ACHN (cell line): ENCODE results near the gene IGLL5.
A peak's percentile ranks its signal among the peaks of the same experiment; 100 is the strongest.

Experiments
- DNase-seq: peaks from one replicate; pipeline ENCODE4 v3.0.0-alpha.2; 2015
- in situ Hi-C: cut with HindIII; loops from 2 replicates; pipeline ENCODE4 v1.10.0; 2017; ENCODE audit warnings: low sequenced_read_pairs, low pct_ligation_motif_present, low pct_unique_long_range_greater_than_20kb

IGLL5 gene

DNA sequence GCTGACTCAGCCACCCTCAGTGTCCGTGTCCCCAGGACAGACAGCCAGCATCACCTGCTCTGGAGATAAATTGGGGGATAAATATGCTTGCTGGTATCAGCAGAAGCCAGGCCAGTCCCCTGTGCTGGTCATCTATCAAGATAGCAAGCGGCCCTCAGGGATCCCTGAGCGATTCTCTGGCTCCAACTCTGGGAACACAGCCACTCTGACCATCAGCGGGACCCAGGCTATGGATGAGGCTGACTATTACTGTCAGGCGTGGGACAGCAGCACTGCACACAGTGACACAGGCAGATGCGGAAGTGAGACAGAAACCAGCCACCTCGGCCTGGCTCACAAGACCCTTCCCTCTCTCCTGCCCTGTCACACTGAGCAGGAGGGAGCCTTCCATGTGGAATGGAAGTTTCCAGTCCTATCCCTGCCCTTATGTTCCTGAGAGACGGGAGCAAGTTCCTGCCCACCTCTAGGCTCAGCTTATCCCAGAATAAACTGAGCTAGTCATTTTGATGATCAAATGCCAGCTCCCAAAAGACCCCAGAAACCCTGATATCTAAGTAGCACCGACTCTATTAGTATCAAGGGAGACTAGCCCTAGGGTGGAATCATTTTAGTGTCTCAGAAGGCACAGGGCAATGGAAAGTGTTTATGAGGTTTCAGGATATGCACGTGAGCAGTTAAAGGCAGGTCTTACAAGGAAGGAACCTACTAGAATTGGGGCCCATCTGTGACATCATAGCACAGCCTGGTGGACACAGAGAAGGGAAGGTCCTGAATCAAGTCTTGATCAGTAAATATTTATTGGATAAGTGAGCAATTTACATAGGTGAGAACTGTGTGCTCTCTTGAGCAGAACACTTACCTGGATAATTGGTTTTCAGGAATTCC, 6.3 kb upstream of the IGLL5 start:
- no peak for DNase-seq
- in situ Hi-C loops: no loop called here

DNA sequence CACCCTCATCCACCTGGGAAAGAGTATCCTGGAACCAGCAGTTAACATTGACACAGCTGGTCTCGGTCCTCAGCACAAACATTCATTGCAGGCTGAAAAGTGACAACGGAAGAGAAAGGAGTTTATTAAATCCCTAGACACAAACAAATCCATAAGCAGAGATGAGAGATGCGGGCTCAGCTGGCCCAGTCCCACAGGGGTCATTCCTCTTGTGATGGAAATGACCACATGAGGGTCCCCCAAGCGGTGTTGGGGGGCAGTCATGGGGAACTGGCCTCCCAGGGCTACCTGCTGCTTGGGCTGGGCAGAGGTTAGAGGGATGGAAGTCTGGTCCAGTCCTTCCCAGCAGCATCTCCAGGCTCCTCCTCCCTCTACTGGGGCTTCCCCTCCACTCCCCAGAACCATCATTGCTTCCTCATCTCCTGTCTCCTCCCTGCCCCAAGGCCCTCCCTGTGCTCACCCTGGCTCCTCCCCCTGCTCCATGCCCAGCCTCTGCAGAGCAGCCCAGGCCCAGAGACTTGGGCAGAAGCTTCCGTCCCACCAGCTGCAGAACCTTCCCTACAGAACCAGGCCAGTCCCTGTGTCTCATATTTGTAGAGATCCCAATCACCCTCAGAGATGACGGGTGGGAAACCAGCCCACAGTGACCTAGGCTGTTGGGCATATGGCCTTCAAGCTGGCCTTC, 5.4 kb upstream of the IGLL5 start:
- DNase-seq: no peak
- in situ Hi-C loops: no loop called here

DNA sequence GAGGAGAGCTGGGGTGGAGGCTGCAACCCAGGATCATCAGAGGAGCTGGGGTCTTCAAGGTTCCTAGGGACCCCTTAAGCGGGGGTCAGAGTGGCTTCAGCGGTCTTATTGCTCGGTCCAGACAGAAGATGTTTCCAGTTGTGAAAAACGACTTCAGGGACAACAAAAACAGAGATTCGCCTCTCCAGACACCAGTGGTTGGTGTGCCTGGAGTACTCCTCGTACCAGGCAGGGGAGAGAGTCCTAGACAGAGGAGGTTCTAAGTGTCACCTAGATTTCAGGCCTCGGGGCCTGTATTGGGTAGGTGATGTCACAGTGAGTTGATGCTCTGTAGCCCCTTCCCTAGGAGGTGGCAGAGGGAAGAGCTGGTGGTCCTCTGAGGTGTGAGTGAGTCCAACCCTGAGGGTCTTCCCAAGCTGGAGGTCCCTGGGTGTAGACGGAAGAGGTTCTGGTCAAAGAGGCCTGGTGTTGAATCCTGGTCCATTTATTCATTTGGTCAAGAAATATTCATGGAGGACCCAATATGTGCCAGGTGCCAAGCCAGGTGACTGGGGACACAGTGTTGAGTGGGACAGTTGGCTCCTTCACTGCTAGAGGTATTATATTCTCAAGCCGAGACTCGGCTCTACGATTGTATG, 4.4 kb upstream of the IGLL5 start:
- in situ Hi-C loops: no loop called here
- no peak for DNase-seq

DNA sequence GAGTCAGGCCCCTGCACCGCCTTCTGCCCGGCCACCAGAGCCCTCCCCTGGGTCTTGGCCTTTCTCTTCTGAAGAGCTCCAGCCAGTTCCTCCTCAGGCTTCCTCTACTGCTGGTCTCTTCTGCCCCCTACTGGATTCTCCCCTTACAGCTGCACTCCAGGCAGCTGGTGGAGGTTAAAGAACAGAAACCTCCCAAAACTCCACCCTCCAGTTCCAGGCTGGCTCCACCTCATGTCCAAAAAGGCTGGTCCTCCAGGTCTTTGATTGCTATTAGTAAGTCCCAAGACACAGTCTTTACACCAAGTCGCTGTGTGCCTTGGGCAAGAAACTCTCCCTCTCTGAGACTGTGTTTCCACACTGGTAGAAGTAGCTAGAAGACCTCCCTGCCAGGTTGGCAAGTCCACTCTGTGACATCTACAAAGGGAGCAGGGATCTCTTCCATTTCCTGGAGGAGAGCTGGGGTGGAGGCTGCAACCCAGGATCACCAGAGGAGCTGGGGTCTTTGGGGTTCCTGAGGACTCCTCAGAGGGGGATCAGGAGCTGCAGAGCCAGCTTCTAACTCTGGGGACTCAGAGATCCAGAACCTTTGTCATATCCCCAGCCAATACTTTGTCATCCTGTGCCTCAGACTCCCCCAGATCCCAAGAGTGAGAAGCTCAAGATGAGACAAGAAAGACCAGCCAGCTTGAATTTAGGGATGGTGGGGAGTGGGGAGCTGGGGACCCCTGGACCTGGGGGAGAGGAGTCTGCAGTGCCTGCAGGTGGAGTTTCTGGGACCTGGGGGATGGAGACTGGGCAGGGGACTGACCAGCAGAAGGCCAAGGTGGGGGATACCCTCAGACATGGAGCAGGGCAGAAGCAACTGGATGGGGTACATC, 3.4 kb upstream of the IGLL5 start:
- peak; percentile 70 for DNase-seq
- in situ Hi-C loops: no loop called here

DNA sequence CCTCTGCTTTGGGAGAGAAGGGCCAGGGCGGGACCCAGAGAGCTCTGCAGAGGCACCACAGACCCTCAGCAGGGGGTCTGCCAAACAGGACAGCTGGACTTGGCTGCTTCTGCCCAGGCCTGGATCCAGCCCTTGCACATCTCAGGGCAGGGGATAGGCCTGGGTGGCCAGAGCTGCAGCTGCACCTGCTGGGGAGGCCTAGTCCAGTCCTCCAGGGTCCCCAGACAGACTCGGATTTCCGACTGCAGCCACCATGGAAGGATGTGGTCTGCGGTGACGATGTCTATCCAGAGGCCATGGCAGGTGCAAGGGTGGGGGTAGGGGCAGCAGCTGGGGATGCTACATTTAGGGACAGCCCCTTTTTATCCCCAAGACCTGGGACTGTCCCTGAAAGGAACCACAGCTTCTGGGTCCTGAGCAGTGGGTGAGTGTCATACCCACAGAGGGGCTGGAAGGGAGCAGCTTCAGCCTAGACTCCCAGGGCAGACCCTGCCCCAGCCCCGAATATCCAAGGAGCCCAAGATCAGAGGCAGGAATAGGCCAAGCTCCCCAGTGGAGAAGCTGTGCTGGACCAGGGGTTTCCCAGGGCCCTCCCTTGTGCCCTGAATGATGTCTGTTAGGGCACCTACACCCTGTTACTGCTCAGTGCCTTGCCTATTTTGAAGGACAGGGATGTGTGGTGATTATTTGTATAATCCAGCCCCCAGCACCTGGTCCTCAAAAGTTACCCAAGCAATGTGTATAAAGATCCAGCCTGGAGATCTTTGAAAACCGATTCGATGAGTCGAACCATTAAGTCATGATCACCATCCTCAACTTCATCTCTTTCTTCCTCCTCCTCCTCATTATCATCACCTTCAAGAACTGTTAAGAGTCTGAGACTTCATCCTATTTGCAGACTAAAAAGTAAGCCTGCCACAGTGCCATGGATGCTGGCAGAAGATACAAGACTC, 2.5 kb upstream of the IGLL5 start:
- no peak for DNase-seq
- in situ Hi-C loops: no loop called here

DNA sequence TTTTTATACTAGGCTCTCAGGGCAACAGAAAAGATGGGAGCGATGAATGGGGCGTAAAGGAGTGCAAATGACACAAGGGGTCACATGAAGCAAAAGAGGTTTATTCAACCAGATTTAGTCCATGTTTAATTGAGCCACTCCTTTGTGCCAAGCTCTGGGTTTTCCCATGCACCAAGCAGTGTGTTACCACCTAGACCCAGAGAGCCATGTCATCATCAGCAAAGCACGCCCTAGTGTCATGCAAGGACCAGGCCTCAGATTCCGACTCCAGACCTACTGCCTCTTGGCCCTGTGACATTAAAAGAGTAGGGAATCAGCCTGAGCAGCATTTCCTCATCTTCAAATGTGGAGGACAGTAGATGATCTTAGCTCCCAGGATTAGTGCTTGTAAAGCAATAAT, 1.1 kb upstream of the IGLL5 start:
- in situ Hi-C loops: no loop called here
- DNase-seq: no peak

DNA sequence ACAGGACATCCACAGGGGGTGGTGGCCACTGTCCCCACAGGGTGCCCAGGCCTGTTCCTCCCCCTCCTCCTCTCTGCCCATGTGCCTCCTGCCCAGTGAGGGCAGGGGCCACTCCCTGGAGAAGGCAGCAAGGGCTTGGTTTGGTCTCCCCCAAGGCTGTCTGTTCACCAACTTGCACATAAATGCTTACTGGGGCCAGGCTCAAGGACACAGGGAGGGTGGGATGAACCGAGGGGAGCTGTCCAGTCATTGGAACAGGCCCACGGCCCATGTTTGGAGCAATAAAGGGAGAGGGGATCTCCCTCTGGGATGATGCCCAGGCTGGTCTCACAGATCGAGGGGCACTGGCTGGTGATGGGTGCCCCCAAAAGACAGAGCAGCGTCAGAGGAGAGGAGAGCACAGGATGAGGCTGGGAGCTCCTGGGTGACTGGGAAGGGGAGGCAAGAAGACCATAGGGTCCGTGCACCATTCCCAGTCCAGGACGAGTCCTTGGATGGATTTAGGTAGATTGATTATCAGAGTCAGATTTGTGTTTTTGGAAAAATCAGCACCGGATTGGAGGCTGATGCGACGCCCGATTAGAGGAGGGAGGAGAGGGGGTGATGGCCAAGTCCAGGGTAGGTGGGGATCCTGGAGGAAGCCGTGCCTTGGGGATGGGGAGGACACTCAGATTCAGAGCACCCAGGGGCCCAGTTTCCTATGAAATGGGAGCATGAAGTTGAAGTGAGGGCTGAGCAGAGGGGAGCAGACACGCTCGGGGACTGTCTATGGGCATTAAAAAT, 1.1 kb downstream of the IGLL5 start:
- no peak for DNase-seq
- in situ Hi-C loops: no loop called here

DNA sequence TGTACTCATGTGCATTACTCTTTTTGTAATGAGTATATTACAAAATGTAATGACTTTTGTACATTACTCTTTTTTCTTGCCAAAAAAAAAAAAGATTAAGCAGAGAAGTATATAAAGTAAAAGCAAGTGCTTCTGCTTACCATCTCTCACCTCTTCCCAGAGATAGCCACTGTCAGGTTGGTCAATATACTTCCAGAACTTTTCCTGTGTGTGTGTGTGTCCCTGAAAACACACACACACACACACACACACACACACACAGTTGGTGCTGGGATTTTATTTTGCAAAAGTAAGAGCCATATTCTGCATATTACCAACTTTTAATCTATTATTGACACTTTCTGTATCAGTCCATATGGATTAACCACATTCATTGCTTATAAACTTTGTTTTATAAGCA, 2.5 kb downstream of the IGLL5 start:
- in situ Hi-C loops: no loop called here
- no peak for DNase-seq

DNA sequence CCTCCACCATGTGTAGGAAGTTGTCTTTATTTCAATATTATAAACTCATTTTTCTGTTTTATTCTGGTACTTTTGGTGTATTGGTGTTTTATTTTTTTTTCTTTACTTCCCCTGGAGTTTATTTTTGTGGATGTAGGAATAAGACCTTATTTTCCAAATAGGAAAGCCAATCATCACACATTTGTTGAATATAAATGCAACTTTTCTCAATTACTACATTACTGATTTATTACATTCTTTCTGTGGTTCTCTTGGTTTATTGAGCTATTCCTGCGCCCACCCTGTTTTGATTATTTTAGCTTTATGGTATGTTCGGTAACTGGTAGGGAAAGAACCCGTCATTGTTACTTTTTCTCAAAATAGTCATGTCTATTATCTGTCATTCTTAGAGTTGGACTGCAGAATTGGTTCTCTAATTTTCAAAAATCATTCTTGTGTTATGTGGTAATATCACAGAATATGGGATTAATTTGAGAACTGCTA, 3.6 kb downstream of the IGLL5 start:
- in situ Hi-C loops: no loop called here
- no peak for DNase-seq

DNA sequence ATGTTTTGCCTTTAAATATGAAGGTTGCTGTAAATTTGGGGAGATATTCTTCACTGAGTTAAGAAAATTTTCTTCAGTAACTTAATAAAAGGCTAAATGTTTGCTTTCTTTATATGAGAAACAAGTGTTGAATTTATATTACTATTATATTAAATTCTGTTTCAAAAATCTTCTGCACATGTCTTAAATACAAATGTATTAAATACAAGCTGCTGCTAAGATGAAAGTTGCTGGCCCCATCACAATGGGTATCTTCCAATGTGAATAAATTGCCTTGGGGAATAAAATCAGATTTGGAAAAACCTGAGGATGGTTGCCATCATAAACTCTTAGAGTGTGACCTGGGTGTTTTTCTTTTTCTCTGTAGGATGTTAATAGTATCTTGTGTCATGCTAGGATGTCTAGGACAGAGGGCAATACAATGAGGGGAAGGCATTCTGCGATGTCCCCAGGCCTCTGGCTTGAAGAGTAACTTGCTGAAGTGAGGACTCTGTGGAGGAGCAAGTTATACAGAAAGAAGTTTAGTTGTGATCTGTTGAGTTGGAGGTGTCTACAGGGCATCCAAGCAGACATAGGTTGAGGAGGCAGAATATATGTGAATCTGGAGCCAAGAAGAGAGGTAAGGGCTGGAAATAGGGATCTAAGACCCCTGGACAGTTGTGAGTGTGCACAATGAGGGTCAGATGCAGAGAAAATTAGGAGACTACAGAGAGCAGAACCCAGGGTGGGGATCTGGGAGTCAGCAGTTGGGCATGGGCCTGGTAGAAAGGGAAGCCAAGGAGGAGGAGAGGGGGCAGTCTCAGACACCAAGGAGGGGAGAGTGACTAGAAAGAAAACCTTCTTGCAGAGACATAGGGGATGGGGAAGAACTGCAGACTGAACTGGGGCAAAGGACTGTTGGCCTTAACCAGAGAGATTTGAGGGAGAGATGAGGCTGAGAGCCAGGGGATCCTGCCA, 4.8 kb downstream of the IGLL5 start:
- in situ Hi-C loops: no loop called here

DNA sequence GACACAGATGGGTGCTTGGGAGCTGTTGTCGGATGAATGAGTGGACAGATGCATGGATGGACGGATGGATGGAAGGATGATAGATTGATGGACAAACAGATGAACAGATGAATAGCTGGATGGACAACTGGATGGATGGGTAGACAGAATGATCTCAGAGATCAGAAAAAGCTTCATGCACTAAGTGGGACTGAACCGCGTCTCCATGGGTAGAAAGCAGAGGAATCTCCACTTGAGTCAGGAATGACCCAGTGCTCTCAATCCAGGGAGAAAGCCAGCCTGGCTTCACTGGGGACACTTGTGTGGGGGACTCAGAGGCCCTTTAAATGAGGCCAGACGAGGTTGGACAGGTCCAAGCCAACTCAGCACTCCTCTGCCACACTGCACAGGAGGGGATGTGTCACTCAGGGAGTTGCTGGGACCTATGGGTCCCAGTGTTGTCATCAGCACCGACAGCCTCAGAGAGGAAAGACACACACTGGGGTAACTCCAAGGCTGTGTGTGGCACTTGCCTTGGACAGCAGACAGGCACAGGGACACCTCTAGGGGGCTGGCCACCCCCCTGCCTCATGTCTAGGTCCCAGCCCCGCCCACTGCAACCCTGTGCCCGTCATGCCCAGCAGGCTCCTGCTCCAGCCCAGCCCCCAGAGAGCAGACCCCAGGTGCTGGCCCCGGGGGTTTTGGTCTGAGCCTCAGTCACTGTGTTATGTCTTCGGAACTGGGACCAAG, 5.6 kb downstream of the IGLL5 start:
- in situ Hi-C loops: no loop called here
- DNase-seq: no peak

More for the DNA sequence above, 4.8 kb downstream of the IGLL5 start:
- DNase-seq: no peak

DNA sequence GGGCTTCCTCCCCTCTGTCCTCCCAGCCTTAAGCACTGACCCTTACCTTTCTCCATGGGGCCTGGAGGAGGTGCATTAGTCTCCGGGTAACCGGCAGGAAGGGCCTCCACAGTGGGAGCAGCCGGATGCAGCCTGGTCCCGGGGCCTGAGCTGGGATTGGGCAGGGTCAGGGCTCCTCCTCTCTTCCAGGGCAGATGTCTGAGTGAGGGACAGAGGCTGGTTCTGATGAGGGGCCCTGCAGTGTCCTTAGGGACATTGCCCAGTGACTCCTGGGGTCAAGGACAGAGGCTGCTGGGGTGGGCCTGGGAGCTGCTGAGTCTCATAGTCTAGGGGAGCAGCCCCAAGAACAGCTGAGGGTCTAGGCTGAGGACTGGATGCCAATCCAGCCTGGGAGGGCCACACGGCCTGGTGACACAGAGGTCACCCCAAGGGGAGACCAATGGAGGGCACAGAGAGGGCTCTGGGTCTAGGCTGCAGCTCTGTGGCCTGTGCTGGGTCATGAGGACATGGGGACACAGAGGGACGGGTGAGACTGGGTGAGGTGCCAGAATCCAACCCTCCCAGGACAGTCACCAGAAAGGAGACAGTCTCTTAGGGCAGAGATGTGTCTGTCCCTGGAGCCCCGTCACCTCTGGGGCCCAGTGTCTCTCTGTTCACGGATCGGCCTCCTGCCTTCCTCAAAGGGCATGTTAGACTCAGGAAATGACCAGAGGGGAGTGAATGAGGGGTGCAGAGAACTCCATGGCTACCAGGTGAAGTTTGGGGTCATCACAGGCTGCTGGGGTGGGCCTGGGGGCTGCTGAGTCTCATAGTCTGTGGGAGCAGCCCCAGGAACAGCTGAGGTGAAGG, 6.5 kb downstream of the IGLL5 start:
- in situ Hi-C loops: no loop called here
- no peak for DNase-seq

DNA sequence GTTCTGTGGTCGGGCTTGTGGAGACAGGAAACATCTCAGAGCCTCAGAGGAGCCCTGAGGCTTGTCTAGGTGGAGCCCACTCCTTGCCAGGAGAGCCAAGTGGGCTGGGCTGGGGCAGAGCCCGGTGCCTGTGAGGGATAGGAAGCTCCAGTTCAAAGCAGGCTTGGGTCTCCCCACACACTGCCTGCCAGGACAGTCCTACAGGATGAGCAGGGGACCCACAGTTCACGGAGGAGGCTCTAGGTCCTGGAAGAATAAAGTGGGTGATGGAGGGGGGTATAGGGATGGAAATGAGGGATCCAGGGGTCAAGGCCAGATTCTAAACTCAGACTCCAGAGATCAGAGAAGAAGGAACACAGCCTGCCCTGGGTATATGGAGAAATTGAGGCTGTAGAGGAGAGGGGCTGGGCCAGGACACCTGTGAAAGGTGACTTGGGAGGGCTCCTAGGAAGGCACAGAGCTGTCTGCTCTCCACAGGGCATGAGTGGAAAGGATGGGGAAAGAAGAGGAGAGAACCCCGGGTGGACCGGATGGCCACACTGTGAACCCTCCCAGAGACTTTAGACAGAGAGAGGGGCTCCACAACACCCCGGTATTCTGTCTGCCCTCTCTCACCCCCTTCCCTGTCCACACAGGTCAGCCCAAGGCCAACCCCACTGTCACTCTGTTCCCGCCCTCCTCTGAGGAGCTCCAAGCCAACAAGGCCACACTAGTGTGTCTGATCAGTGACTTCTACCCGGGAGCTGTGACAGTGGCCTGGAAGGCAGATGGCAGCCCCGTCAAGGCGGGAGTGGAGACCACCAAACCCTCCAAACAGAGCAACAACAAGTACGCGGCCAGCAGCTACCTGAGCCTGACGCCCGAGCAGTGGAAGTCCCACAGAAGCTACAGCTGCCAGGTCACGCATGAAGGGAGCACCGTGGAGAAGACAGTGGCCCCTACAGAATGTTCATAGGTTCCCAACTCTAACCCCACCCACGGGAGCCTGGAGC, 7.4 kb downstream of the IGLL5 start:
- in situ Hi-C loops: no loop called here

More for the DNA sequence above, 7.4 kb downstream of the IGLL5 start:
- DNase-seq: no peak
